Large intestine (tissue), 3 donors: ENCODE data around the gene AIDA. TPM values are rescaled to one million over a fixed set of nuclear protein-coding genes. Genes with fewer than 3 reads are reported as not detected.
"Not testable (repeated sequence)": the region's sequence is repeated elsewhere in the genome, so short reads cannot be mapped to it uniquely, and the experiment has no call there.

Source experiments
- DNase-seq, 2 donors: peaks; one replicate each; pipeline versions ENCODE4 v3.0.0 to v3.0.0-alpha.2; 2013
- H3K27ac ChIP-seq: one replicate; pipeline ENCODE4 v1.5.1; 2013; ENCODE audit warnings: low read length
- H3K27me3 ChIP-seq: 2 replicates; pipeline ENCODE4 v1.6.1; 2013; ENCODE audit warnings: low read length; ENCODE audit not compliant: control insufficient read depth, insufficient read depth
- H3K36me3 ChIP-seq: 2 replicates; pipeline ENCODE4 v1.6.1; 2013; ENCODE audit warnings: low read length; ENCODE audit not compliant: control insufficient read depth, insufficient read depth
- H3K4me1 ChIP-seq: one replicate; pipeline ENCODE4 v1.6.1; 2013; ENCODE audit warnings: low read length; ENCODE audit not compliant: control insufficient read depth, insufficient read depth
- H3K4me3 ChIP-seq: one replicate; pipeline ENCODE4 v1.5.1; 2013; ENCODE audit warnings: low read length
- H3K9me3 ChIP-seq: one replicate; pipeline ENCODE4 v1.6.1; 2013; ENCODE audit warnings: mild to moderate bottlenecking, low read depth, low read length, moderate library complexity; ENCODE audit not compliant: control insufficient read depth
- WGBS: methylation state at CpG from one replicate; pipeline ENCODE4 v1.1.5; 2013; ENCODE audit warnings: low lambda C conversion rate; ENCODE audit not compliant: insufficient coverage; 5-methylcytosine and 5-hydroxymethylcytosine counted together
- polyA plus RNA-seq: library from polyadenylated mRNA; unstranded; fragments of 120-200 nt; gene quantifications from one replicate; pipeline ENCODE4 v1.2.1, GENCODE V29; 2013

The AIDA gene
- polyA plus RNA-seq, 1 donor = 44.4 TPM

GRCh38 chr1:222741630-222742457 lies 29.6 kb upstream of the AIDA start:
- not testable (repeated sequence) for H3K4me3 ChIP-seq, H3K9me3 ChIP-seq, DNase-seq, H3K36me3 ChIP-seq, H3K27ac ChIP-seq, H3K4me1 ChIP-seq, H3K27me3 ChIP-seq
- WGBS = 94% methylated on average over 4 of the region's 5 CpGs

DNA sequence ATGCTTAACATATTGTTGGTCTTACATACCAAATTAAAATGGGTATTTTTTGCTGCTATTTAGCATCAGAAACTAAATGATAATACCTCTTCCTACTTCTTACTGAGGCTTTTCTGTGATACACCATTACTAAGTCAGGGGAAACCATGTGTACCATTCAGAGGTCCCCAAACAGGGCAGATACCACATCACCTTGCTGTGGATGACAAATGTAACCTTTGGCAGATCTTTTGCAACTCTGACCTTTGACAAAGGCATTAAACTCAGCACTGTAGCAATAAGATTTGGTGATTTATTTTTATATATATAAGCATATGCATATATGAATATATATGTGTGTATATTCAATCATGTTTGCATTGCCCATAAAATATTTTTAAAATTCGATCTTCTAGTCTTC lies 27.6 kb upstream of the AIDA start:
- peak in 1 of 2 donors; percentile 31 for DNase-seq
- no peaks in the 10 kb centered on the region for H3K27me3 ChIP-seq
- peaks cover 13% of the 10 kb centered on the region for H3K36me3 ChIP-seq
- H3K27ac ChIP-seq = no peak overlapping the region
- no peaks in the 10 kb centered on the region for H3K4me1 ChIP-seq
- no peaks in the 10 kb centered on the region for H3K9me3 ChIP-seq
- no peak overlapping the region for H3K4me3 ChIP-seq
- WGBS = 100% methylated on average over 1 of the region's 1 CpG

GRCh38 chr1:222739465-222739864 lies 27.2 kb upstream of the AIDA start:
- no peak for DNase-seq
- Histone ChIP-seq H3K9me3 (no peaks in the 10 kb centered on the region), H3K4me3 (no peak overlapping the region), H3K27me3 (no peaks in the 10 kb centered on the region), H3K27ac (no peak overlapping the region), H3K4me1 (no peaks in the 10 kb centered on the region), H3K36me3 (peaks cover 13% of the 10 kb centered on the region)
- WGBS = no CpG with 5 or more reads among the region's 2 CpGs

DNA sequence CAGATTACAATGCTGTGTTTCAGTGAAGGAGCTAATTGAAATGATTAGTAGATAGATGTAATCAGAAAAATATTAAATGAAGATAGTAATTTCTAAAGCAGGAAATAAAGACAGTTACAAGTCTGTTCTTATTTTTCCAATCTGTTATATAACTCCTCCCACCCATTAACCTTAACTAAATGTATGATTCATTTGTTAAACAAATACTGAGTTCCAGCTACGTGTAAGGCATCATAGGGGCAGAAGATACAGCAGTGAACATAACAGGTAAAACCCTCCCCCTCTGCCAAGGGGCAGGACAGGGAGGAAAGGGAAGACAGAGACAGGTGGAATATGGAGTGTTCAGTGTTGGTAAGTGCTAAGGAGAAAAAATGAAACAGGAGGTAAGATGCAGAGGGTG lies 24.7 kb upstream of the AIDA start, which contains the start of gene FAM177B:
Gene FAM177B (plus strand): TSS at position 231 of the 400 bp plus-strand sequence. CDS start 9,344 bp downstream, outside the sequence.
- DNase-seq = no peak

GRCh38 chr1:222736470-222736869 lies 24.2 kb upstream of the AIDA start:
- peaks cover 23% of the 10 kb centered on the region for H3K36me3 ChIP-seq

More for the DNA sequence above, 24.7 kb upstream of the AIDA start, which contains the start of gene FAM177B:
- Histone ChIP-seq H3K36me3 (peaks cover 20% of the 10 kb centered on the region), H3K27ac (no peak within 1 kb of the TSS), H3K9me3 (no peaks in the 10 kb centered on the region), H3K4me1 (no peaks in the 10 kb centered on the region), H3K4me3 (no peak within 1 kb of the TSS), H3K27me3 (no peaks in the 10 kb centered on the region)
- WGBS = 43% methylated on average over 1 of the region's 1 CpG

DNA sequence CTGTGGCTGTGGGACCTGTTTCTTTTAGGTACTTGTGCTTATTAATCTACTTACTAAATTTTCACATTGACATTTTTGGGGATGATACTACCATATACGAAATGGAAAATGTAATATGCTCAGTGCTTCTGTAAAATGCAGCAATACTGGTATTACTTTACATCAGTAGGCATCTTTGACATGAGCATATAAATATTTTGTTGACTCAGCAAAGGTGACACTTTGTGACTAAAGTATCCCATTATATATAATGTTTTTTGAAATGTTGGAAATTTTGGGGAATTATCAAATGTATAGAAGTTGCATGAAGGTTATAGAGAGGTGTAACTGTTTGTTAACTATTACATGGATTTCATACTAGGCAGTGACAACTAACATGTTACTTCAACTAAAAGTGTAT lies 22.4 kb upstream of the AIDA start:
- 100% methylated on average over 1 of the region's 1 CpG for WGBS
- Histone ChIP-seq H3K27ac (no peak overlapping the region), H3K27me3 (no peaks in the 10 kb centered on the region), H3K4me3 (no peak overlapping the region), H3K4me1 (no peaks in the 10 kb centered on the region), H3K9me3 (no peaks in the 10 kb centered on the region), H3K36me3 (peaks cover 39% of the 10 kb centered on the region)
- no peak for DNase-seq

More at GRCh38 chr1:222736470-222736869, 24.2 kb upstream of the AIDA start:
- Histone ChIP-seq H3K27me3 (no peaks in the 10 kb centered on the region), H3K9me3 (no peaks in the 10 kb centered on the region), H3K4me3 (no peak overlapping the region), H3K27ac (no peak overlapping the region), H3K4me1 (no peaks in the 10 kb centered on the region)
- DNase-seq = no peak
- no CpG with 5 or more reads among the region's 5 CpGs for WGBS

DNA sequence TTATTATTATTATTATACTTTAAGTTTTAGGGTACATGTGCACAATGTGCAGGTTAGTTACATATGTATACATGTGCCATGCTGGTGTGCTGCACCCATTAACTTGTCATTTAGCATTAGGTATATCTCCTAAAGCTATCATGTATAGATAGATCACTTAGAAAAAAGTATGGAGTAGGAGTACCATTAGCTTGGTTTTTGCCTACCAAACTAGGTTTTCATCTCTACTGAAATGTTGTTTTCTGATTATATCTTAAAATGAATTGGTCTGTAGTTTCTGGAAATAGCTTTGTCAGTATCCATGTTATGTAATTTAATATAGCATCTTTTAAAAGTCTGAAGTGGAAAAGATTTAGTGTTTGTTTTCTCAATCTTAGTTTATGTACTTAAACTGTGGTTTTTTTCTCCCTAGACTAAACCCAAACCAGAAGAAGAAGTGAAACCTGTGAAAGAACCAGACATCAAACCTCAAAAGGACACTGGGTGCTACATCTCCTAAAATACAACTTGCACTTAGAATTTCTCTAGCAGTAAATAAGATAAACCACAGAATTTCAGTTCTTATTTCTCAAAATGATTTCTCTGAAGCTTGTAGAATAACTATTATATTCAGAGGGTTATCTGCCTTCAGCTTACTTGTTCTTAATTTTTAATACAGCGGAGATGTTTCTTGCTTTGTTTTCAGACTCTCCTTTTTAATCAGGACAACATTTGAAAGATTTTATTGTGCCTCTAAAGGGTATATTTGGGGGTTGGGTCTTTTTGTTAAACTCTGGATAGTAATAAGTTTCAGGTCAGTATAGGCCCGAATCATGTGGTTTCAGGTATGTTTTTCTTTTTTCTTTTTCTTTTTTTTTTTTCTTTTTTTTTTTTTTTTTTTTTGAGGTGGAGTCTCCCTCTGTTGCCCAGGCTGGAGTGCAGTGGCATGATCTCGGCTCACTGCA lies 20.2 kb upstream of the AIDA start:
- WGBS = 100% methylated on average over 1 of the region's 3 CpGs
- no peak overlapping the region for H3K4me3 ChIP-seq
- H3K9me3 ChIP-seq = no peaks in the 10 kb centered on the region
- peaks cover 55% of the 10 kb centered on the region for H3K36me3 ChIP-seq
- no peaks in the 10 kb centered on the region for H3K4me1 ChIP-seq
- no peaks in the 10 kb centered on the region for H3K27me3 ChIP-seq
- no peak overlapping the region for H3K27ac ChIP-seq
- no peak for DNase-seq

DNA sequence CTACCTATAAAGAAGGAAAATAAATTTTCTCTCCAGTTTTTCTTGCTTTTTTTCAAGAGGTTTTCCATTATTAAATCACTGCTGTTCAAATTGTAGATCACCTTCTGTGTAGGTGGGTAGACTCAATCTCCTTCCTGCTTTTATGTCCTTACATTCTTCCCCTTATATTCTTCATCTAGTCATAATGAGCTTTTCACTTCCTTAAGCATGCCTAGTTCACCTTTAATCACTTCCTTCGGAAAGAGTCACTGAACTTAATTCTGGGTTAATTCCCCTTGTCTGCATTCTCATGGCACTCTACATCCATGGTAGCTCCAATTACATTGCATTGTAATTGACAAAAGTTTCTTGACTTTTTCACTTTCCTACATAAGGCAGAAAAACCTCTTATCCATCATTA lies 18.6 kb upstream of the AIDA start:
- Histone ChIP-seq H3K4me1 (no peaks in the 10 kb centered on the region), H3K36me3 (peaks cover 57% of the 10 kb centered on the region), H3K9me3 (no peaks in the 10 kb centered on the region), H3K27ac (no peak overlapping the region), H3K27me3 (no peaks in the 10 kb centered on the region), H3K4me3 (no peak overlapping the region)
- no peak for DNase-seq
- 100% methylated on average over 1 of the region's 1 CpG for WGBS

DNA sequence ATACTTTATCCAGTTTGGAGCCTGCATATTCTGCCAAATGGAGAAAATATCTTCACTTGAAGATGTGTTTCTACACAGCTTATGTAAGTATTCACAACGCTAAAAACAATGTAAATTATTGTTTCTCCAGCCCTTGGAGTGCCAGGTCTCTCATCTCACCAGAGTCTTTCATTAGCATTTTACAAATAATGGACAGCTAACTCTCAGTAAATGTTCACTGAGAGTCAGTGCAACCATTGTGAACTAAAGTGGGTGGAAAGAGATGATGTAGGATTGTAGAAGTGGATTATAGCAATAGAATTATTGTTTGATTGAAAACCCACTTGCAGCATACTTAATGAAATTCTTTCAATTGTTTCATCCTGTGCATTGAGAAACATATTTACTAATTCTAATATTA lies 16.5 kb upstream of the AIDA start:
- DNase-seq = no peak
- peaks cover 67% of the 10 kb centered on the region for H3K36me3 ChIP-seq
- no peaks in the 10 kb centered on the region for H3K27me3 ChIP-seq
- no peaks in the 10 kb centered on the region for H3K9me3 ChIP-seq
- no peak overlapping the region for H3K4me3 ChIP-seq
- H3K4me1 ChIP-seq = no peaks in the 10 kb centered on the region
- H3K27ac ChIP-seq = no peak overlapping the region
- WGBS = no CpG with 5 or more reads among the region's 1 CpG

- DNase-seq = no peak
- Histone ChIP-seq H3K27ac (no peak overlapping the region), H3K4me1 (no peaks in the 10 kb centered on the region), H3K4me3 (no peak overlapping the region), H3K9me3 (no peaks in the 10 kb centered on the region), H3K36me3 (peaks cover 25% of the 10 kb centered on the region), H3K27me3 (no peaks in the 10 kb centered on the region)
- WGBS = no CpG with 5 or more reads among the region's 2 CpGs
These were observed 4.1 kb upstream of the AIDA start for GRCh38 chr1:222716393-222716792.
